K562 treated with DMSO at 1 percent for 12 hours (cell line): ENCODE data around the gene HBP1. TPM values are rescaled to one million over a fixed set of nuclear protein-coding genes. Genes with fewer than 3 reads are reported as not detected.

ENCODE experiments used
- total RNA-seq: library from RNA; unstranded; fragments of 300-600 nt; gene quantifications from 2 replicates; pipeline ENCODE4 v1.2.3, GENCODE V29; 2022; ENCODE audit not compliant: insufficient read depth

Gene HBP1
- total RNA-seq: 17.8 and 42.3 TPM in 2 replicates

GRCh38 chr7:107168233-107169119 lies at the start of gene HBP1:
Gene HBP1 (plus strand): TSS chr7:107169003. CDS start chr7:107179894, 10,891 bp downstream.

Other genes with a start within 250 kb of the HBP1 start
- 28.9 and 83.7 TPM in 2 replicates for gene PRKAR2B, start 124.3 kb upstream of the HBP1 start, total RNA-seq